ACHN (cell line): ENCODE results near the gene APEX1.
A peak's percentile ranks its signal among the peaks of the same experiment; 100 is the strongest.
"Not testable (repeated sequence)": the region's sequence is repeated elsewhere in the genome, so short reads cannot be mapped to it uniquely, and the experiment has no call there.

Experiments used
- DNase-seq: peaks from one replicate; pipeline ENCODE4 v3.0.0-alpha.2; 2015
- in situ Hi-C: cut with HindIII; loops from 2 replicates; pipeline ENCODE4 v1.10.0; 2017; ENCODE audit warnings: low sequenced_read_pairs, low pct_ligation_motif_present, low pct_unique_long_range_greater_than_20kb

APEX1 gene

DNA sequence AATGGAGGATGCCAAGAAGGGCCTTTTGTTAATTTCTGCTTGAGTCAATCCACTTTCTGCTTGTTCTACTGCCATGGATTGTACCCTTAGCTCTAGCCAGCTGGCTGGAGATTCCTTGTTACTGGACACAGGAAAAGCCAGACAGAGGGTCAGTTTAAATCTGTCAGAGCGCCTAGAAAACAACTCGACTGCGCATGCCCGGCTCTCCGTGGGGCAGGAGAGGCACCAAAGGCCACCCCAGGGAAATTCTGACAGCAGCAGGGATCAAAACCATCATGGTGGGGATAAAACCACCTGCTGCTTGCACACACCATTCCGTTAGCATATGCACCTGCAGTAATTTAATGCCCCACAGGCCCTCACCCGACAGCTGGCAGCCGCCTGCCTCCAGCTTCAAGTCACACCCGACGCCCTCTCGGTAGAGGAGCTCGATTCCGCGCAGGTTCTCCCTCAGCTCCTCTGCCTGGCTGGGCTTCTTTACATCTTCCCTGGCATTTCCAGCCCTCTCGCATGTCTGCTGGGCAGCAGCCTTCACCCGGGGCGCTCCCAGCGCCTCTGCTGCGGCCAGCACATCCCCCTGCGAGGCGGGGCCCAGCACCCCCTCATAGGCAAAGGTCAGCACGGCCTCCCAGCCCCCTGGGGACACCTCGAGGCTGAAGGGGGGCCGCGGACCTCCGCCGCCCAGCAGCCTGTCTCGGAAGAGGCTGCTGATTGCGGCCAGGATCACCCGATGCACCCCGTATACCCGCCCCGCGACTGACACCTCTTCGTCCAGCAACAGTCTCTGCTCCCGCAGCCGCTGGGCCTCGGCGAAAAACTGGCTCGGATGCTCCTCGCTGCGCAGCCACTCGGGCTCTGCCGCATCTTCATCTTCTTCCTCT, 20.1 kb upstream of the APEX1 start:
- in situ Hi-C loops = no loop called here

DNA sequence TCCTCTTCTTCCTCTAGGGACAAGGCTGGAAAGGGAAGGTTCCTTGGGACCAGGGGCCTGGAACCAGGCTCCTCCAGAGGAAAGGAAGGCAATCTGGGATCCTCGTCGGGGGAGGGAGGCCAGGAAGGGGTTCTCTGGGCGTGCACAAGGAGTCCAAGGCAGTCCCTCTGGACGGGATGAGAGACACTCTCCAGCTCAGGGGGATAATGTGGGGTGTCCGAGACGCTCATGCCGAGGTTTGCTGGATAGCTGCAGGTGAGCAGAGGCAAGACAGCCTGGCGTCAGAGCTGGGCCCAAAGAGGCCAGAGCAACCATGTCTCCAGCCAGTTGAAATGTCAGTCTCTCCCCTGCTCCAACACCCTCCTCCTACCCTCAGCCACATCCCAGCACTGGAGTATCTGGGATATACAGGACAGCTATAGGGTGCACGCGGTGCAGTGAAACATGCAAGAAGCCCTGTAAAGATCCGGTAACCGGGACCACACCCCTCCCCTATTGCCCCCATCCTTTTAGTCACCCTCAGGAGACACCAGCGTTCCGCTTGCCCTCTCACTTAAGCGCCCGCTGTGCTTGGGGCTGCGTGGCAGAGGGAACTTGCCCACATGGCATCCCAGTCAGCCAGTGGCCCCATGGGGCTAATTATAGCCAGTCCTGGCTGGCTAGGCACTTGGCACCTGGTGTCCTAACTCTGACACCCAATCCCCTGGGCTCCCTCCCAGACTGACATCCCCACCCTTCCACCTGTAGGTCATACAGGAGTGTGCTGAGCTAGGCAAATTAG, 19.3 kb upstream of the APEX1 start, which contains the start of gene KLHL33:
TSS of gene KLHL33 (minus strand) at position 585 of the 781 bp plus-strand sequence. CDS start at position 230, 355 bp downstream.
- in situ Hi-C loops = no loop called here

More for the DNA sequence above, 20.1 kb upstream of the APEX1 start:
- no peak for DNase-seq

GRCh38 chr14:20436363-20436755, 18.7 kb upstream of the APEX1 start:
- in situ Hi-C loops = no loop called here
- DNase-seq = no peak

More for the DNA sequence above, 19.3 kb upstream of the APEX1 start, which contains the start of gene KLHL33:
- DNase-seq = no peak

DNA sequence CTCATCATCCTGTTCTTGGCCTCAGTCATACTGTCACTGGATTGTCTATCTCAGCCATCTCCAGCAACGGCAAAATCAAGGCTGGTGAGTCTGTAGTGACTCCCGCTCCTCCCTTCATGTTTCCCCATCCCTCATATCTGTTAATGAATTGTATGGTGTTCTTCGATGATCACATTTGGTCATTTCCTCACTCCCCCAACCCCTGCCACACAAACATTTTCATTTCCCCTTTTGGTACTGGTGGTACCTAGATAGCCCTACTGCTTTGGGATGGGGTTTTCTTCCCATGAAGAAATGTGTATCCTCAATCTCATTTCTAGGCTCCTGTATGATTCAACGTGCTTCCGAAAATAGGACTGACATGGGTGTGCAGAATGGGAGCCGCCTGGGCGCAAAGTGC, 16.4 kb upstream of the APEX1 start:
- in situ Hi-C loops = no loop called here
- no peak for DNase-seq

DNA sequence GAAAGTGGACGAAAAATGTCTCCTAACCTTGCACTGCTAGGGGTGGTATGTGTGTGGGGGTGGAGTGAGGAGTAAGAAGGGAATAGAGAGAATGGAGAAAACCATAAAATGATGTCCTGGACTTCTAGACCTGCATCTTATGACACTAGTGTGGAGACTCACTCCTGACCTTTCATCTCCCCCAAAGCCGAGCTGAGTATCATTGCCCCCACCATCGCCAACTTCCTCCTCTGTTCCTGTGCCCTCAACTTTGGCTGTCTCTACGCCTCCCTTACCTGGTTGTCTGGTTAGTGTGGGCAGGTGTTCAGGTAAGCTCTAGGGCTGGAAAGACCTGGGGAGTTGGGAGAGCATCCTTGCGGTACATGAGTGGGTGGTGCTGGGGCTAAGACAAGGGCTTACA, 14.6 kb upstream of the APEX1 start:
- no peak for DNase-seq
- in situ Hi-C loops = no loop called here

DNA sequence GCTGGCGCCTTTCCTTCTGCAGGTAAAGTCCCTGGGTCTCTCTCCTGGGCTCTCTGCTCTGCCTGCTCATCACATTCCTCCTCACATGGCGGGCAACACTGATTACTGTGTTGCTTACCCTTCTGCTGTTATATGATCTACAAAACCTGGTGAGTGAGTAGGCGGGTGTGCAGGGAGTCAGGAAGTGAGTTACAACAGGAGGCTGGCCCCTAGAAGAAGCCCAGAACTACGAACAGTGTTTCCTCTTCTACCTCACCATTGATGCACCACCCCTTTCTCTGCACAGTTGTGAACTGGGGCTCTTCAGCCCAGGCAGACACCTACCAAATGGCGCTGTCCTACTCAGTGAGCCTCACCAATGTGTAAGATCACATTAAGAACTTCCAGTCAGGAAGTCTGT, 14.1 kb upstream of the APEX1 start:
- in situ Hi-C loops = no loop called here
- DNase-seq = no peak

DNA sequence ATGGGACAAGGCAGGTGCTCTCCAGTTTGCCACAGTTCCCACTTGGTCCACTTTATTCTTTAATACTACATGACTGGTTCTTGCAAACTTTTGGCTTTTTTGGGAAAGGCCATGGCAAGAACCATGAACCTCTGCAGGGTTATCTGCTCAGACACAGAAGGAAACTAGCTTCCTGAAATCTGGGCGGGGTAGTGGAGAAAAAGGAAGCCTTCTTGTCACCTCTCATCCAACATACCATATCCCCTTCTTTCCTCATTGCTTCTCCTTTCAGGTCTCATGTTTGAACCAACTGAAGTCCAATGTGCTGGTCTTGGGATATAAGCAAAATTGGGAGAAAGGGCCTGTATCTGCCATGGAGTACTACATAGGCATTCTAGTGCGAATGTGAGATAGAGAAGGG, 13.6 kb upstream of the APEX1 start:
- in situ Hi-C loops = no loop called here
- DNase-seq = no peak

DNA sequence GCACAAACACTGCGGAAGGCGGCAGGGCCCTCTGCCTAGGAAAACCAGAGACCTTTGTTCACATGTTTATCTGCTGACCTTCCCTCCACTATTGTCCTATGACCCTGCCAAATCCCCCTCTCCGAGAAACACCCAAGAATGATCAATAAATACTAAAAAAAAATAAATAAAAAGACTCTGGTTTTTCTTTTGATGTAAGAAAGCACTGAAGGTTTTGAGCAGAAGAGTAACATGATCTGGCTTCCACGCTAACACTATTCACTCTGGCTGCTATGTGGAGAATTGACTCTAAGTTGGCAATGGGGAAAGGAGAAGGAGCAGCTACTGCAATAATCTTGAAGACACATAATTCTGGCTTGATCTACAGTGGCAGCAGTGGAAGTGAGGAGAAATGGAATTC, 11.4 kb upstream of the APEX1 start:
- DNase-seq, in situ Hi-C loops: not testable (repeated sequence)

- no peak for DNase-seq
- in situ Hi-C loops = no loop called here
These were observed 8.1 kb upstream of the APEX1 start for GRCh38 chr14:20446889-20447288.

- DNase-seq, in situ Hi-C loops: not testable (repeated sequence)
These were observed 2.2 kb upstream of the APEX1 start for GRCh38 chr14:20452831-20453230.

GRCh38 chr14:20455355-20456300, 602 bp downstream of the APEX1 start:
- in situ Hi-C loops = no loop called here

GRCh38 chr14:20456971-20457370, 1.9 kb downstream of the APEX1 start:
- in situ Hi-C loops = no loop called here
- DNase-seq = no peak

More at GRCh38 chr14:20455355-20456300, 602 bp downstream of the APEX1 start:
- peak; percentile 84 for DNase-seq

GRCh38 chr14:20458031-20458789, 3.2 kb downstream of the APEX1 start:
- no peak for DNase-seq
- in situ Hi-C loops = no loop called here

- in situ Hi-C loops = no loop called here
- DNase-seq = peak; percentile 18
These were observed 5.6 kb downstream of the APEX1 start for GRCh38 chr14:20460458-20461224.

DNA sequence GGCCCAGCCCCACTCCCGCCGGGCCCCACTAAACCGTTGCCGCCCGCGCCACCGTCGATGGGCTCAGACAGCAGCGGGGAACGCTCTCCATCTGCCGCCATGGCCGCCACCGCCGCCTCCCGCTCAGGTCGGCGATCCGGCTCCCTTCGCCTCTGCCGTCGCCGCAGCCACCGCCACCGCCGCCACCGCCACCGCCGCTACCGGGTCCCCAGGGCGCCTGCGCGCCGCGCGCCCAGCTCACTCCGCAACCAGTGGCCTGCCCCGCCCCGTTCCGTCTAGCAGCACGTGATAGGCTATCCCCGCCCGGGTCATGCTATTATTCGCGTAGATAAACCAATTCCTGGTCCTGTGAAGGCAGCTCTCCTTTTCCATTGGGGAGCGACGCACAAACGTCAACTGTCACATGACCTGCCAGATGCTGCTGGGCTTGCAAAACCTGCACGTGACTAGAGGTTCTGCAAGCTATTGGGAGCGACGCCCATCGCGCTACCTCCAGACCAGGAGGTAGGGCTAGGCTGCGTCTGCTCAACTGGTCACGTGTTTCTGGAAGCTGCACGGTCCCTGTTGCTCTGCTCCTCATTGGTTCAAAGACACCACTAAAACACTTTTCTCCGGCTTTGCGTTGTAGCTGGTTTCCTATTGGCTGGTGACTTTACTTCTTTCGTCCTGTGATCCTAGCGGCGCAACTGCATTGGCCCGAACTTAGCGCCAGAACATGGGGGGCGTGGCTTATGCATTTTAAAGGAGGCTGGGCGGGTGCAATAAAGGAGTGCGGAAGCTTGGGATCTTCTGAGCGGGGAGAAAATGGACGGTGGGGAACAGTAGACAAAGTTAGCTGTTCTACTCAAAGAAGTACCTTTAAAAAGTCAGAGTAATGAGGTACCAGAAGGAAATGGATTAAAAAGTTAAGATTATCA, 6.5 kb downstream of the APEX1 start, which contains the start of gene PIP4P1:
TSS of gene PIP4P1 (minus strand) at position 210 of the 917 bp plus-strand sequence. CDS start at position 101, 109 bp downstream.
- in situ Hi-C loops = no loop called here
- DNase-seq = peak; percentile 99

- in situ Hi-C loops = no loop called here
- DNase-seq = peak; percentile 1
These were observed 13.8 kb downstream of the APEX1 start for GRCh38 chr14:20468764-20469241.
